Lower lobe of right lung (tissue), 2 donors: Measurements from ENCODE around the gene ABCB11. TPM values are rescaled to one million over a fixed set of nuclear protein-coding genes. Genes with fewer than 3 reads are reported as not detected.
"Not testable (repeated sequence)": the region's sequence is repeated elsewhere in the genome, so short reads cannot be mapped to it uniquely, and the experiment has no call there.

Experiments used
- ATAC-seq, 2 donors: fragments of 200-7000 bp; cut with Tn5 transposase; one replicate each; pipeline ENCODE4 v1.9.1; 2020 to 2022; ENCODE audit warnings: mild to moderate bottlenecking in 2 of 2, moderate library complexity in 2 of 2
- DNase-seq: peaks from one replicate; pipeline ENCODE4 v3.0.0-alpha.2; 2020
- H3K27ac ChIP-seq: fragments of 200-600 bp; one replicate; pipeline ENCODE4 v1.8.0; 2022
- H3K27me3 ChIP-seq: fragments of 200-600 bp; one replicate; pipeline ENCODE4 v1.8.0; 2022; ENCODE audit warnings: low read depth
- H3K36me3 ChIP-seq: fragments of 200-600 bp; one replicate; pipeline ENCODE4 v1.8.0; 2022; ENCODE audit warnings: mild to moderate bottlenecking
- H3K4me1 ChIP-seq: fragments of 200-600 bp; one replicate; pipeline ENCODE4 v1.8.0; 2022
- H3K4me3 ChIP-seq: fragments of 200-600 bp; one replicate; pipeline ENCODE4 v1.8.0; 2022; ENCODE audit warnings: mild to moderate bottlenecking
- H3K9me3 ChIP-seq: fragments of 200-600 bp; one replicate; pipeline ENCODE4 v1.8.0; 2022
- intact Hi-C: fragments of 100-400 bp; cut with DNase I; formaldehyde crosslinking; loops from one replicate; pipeline ENCODE4 v1.11.0; 2022
- total RNA-seq: library from RNA; stranded (reverse); fragmentation: NEBNext Ultra II Directional; extraction: Animal tissue kit (Norgen Biotek cat#: 25700); gene quantifications from one replicate; pipeline ENCODE4 v1.2.1, GENCODE V29; 2021
- TF ChIP-seq, protein P1 (sequence below): fragments of 200-600 bp; IDR thresholded peaks from one replicate; pipeline ENCODE4 v1.8.0; 2022; ENCODE audit warnings: antibody characterized with exemption, mild to moderate bottlenecking
- donor health status: DM: no; HTN: yes; CAD: no; lungs with severe emphysema.

The ABCB11 gene
- total RNA-seq, 1 donor from 2014 or later, result 0.32 TPM

- no peaks in the 10 kb centered on the region for H3K4me1 ChIP-seq
These were observed 89.8 kb downstream of the ABCB11 start for GRCh38 chr2:168941297-168941696.

DNA sequence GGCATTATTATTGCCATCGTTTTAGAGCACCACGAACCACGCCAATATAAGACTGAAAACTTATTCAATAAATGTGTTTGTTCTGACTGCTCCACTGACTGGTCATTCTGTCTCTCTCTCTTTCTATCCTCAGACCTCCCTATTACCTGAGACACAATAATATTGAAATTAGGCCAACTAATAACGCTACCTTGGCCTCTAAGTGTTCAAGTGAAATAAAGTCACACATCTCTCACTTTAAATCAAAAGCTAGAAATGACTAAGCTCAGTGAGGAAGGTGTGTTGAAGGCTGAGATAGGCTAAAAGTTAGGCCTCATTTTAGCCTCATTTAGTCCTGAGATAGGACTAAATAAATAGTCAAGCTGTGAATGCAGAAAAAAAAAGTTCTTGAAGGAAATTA, 91.2 kb downstream of the ABCB11 start:
- no peak overlapping the region for H3K27ac ChIP-seq
- DNase-seq (no peak), ATAC-seq (no peak)
- H3K4me1 ChIP-seq, result no peaks in the 10 kb centered on the region
- H3K4me3 ChIP-seq, result no peak overlapping the region
- intact Hi-C loops, result no loop called here
- TF ChIP-seq, protein P1, sequence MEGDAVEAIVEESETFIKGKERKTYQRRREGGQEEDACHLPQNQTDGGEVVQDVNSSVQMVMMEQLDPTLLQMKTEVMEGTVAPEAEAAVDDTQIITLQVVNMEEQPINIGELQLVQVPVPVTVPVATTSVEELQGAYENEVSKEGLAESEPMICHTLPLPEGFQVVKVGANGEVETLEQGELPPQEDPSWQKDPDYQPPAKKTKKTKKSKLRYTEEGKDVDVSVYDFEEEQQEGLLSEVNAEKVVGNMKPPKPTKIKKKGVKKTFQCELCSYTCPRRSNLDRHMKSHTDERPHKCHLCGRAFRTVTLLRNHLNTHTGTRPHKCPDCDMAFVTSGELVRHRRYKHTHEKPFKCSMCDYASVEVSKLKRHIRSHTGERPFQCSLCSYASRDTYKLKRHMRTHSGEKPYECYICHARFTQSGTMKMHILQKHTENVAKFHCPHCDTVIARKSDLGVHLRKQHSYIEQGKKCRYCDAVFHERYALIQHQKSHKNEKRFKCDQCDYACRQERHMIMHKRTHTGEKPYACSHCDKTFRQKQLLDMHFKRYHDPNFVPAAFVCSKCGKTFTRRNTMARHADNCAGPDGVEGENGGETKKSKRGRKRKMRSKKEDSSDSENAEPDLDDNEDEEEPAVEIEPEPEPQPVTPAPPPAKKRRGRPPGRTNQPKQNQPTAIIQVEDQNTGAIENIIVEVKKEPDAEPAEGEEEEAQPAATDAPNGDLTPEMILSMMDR, result no peak
- H3K9me3 ChIP-seq, result no peaks in the 10 kb centered on the region
- no peaks in the 10 kb centered on the region for H3K27me3 ChIP-seq
- H3K36me3 ChIP-seq, result no peaks in the 10 kb centered on the region

More at GRCh38 chr2:168941297-168941696, 89.8 kb downstream of the ABCB11 start:
- no peak overlapping the region for H3K27ac ChIP-seq
- no peak overlapping the region for H3K4me3 ChIP-seq
- intact Hi-C loops, result no loop called here
- no peaks in the 10 kb centered on the region for H3K27me3 ChIP-seq
- TF ChIP-seq, protein P1, result no peak
- no peak for ATAC-seq
- no peak for DNase-seq
- H3K9me3 ChIP-seq, result no peaks in the 10 kb centered on the region
- no peaks in the 10 kb centered on the region for H3K36me3 ChIP-seq

DNA sequence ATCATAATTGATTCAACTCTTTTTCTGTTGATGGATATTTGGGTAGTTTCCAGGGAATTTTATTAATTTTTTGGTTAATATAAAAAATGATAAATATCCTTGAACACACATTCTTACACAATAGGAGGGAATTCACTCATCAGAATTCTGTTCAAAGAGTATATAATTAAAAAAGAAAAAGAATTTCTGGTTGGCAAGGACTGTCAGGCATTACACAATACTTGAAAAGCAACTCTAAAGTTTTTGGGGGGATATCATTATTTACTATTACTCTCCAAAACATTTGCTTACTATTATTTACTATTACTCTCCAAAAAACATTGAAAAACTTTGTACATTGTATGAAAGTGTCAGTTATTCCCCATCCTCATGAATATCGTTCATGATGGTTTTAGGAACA, 92.1 kb downstream of the ABCB11 start:
- H3K27ac ChIP-seq, result no peak overlapping the region
- H3K27me3 ChIP-seq, result no peaks in the 10 kb centered on the region
- no peaks in the 10 kb centered on the region for H3K36me3 ChIP-seq
- no peak for DNase-seq
- no peaks in the 10 kb centered on the region for H3K9me3 ChIP-seq
- no peaks in the 10 kb centered on the region for H3K4me1 ChIP-seq
- intact Hi-C loops, result no loop called here
- no peak for ATAC-seq
- TF ChIP-seq, protein P1, result no peak
- H3K4me3 ChIP-seq, result no peak overlapping the region

DNA sequence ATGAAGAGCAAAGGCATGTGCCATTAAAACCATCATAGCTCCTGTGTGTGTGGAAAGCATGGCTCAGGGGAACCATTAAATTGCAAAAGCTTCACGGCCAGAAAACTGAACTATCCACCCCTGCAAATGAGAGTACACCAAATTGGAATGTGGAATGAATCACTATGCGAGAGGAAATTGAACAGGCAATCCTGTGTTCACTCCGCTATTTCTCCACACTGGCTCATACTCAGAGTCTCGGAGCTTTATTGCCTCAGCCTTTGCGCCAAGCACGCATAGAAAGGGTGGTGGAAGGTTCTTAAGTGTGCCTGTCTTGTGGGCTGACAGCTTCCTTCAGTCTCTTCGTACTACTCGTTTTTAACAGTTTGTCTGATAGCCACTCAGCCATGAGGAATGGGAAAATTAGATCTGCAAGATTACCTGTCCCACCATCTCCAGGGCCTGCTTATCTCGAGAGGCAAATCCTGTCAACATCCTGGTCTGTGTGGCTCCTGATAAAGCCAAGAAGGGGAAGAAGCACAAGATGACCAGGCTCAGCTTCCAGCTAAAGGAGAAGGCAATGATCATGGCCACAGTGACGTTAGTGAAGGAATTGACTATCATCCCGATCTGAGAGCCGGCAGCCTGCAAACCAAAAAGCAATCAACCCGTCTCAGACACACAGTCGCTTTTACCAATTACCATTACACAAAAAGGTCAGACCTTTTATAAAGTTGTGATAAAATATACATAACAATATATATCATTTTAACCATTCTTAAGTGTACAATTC, 95.1 kb downstream of the ABCB11 start:
- TF ChIP-seq, protein P1, result no peak
- Histone ChIP-seq H3K36me3 (no peaks in the 10 kb centered on the region), H3K27ac (no peak overlapping the region), H3K27me3 (no peaks in the 10 kb centered on the region), H3K4me1 (no peaks in the 10 kb centered on the region), H3K4me3 (no peak overlapping the region), H3K9me3 (no peaks in the 10 kb centered on the region)
- intact Hi-C loops, result no loop called here
- no peak for DNase-seq
- ATAC-seq, result no peak

GRCh38 chr2:168934826-168935225, 96.3 kb downstream of the ABCB11 start:
- H3K27ac ChIP-seq, result no peak overlapping the region
- intact Hi-C loops, result no loop called here
- no peak overlapping the region for H3K4me3 ChIP-seq
- H3K27me3 ChIP-seq, result no peaks in the 10 kb centered on the region
- TF ChIP-seq, protein P1, result no peak
- no peak for ATAC-seq
- no peak for DNase-seq
- no peaks in the 10 kb centered on the region for H3K4me1 ChIP-seq
- no peaks in the 10 kb centered on the region for H3K9me3 ChIP-seq
- no peaks in the 10 kb centered on the region for H3K36me3 ChIP-seq

DNA sequence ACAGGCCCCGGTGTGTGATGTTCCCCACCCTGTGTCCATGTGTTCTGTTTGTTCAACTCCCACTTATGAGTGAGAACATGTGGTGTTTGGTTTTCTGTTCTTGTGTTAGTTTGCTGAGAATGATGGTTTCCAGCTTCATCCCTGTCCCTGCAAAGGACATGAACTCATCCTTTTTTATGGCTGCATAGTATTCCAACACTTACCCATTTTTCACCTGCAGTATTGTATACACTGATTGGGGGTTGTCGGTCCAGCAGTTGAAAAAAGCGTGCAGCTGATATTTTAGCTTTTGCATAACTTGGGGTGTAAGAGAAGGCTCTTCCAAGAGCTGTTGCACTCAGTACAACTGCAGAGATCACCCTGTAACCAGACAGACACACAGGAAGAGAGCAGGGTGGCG, 99.0 kb downstream of the ABCB11 start:
- H3K4me1 ChIP-seq, ATAC-seq, H3K27me3 ChIP-seq, intact Hi-C loops, H3K9me3 ChIP-seq, H3K4me3 ChIP-seq, DNase-seq, H3K27ac ChIP-seq, H3K36me3 ChIP-seq: not testable (repeated sequence)
